T-helper 2 cell treated with Interferon-gamma antibody and Interleukin-4, amounts not matched to agents 5 μg/mL and 100 μg/mL, for 36 hours (primary cell): ENCODE results near the gene SETBP1.
"Not testable (repeated sequence)": the region's sequence is repeated elsewhere in the genome, so short reads cannot be mapped to it uniquely, and the experiment has no call there.

Experiments
- DNase-seq: peaks from one replicate; pipeline ENCODE4 v3.0.0; 2021; ENCODE audit warnings: low spot score
- H3K27ac Mint-ChIP-seq: one replicate; pipeline ENCODE4 v1.8.0; 2021; ENCODE audit warnings: mild to moderate bottlenecking, mixed read lengths
- H3K27me3 Mint-ChIP-seq: one replicate; pipeline ENCODE4 v1.8.0; 2021; ENCODE audit warnings: low read depth, mixed read lengths
- H3K36me3 Mint-ChIP-seq: one replicate; pipeline ENCODE4 v1.8.0; 2021; ENCODE audit warnings: low read depth, mixed read lengths
- H3K4me1 Mint-ChIP-seq: one replicate; pipeline ENCODE4 v1.8.0; 2021; ENCODE audit warnings: low read depth, mixed read lengths
- H3K4me3 Mint-ChIP-seq: one replicate; pipeline ENCODE4 v1.8.0; 2022; ENCODE audit warnings: mild to moderate bottlenecking, moderate library complexity, mixed read lengths
- H3K9me3 Mint-ChIP-seq: one replicate; pipeline ENCODE4 v1.8.0; 2021; ENCODE audit warnings: mixed read lengths

Gene SETBP1

DNA sequence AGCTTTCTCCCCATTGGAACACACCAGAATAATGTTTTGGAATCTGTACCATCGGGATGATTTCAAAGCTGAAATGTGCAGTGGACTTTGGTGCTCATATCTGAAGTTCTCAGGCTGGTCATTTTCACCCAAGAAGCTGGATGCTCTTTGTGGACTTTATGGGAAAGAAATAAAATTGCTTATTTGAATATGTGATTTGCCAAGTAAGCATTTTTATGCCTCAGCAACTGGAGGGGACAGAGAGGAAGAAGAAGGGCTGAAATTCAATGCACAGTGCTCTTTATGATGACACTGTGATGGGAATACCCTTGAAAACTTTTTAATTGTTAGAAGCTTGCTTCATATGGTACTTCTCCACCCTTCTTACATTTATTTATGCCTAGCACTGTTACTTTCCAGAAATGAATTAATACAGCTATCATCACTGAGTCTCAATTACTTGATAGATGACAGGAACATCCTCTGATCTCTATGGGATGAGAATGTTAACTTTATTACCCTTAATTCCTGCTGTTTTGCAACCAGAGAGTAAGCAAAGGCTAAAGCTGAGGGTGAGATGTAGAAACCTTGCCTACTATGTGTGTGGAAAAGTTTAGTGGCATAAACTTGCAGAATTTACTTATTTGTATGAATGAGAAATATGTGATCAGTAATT lies 23.6 kb downstream of the SETBP1 start:
- no peaks in the 10 kb centered on the region for H3K9me3 Mint-ChIP-seq
- H3K4me1 Mint-ChIP-seq = peaks cover 21% of the 10 kb centered on the region
- no peaks in the 10 kb centered on the region for H3K36me3 Mint-ChIP-seq
- H3K4me3 Mint-ChIP-seq = no peak overlapping the region
- no peak overlapping the region for H3K27ac Mint-ChIP-seq
- DNase-seq = no peak
- H3K27me3 Mint-ChIP-seq = peaks cover 25% of the 10 kb centered on the region

- peaks cover 26% of the 10 kb centered on the region for H3K4me1 Mint-ChIP-seq
- H3K36me3 Mint-ChIP-seq = no peaks in the 10 kb centered on the region
- no peak overlapping the region for H3K27ac Mint-ChIP-seq
- no peak for DNase-seq
- peaks cover 25% of the 10 kb centered on the region for H3K27me3 Mint-ChIP-seq
- no peak overlapping the region for H3K4me3 Mint-ChIP-seq
- no peaks in the 10 kb centered on the region for H3K9me3 Mint-ChIP-seq
Observed at GRCh38 chr18:44705075-44705675, 24.5 kb downstream of the SETBP1 start.

DNA sequence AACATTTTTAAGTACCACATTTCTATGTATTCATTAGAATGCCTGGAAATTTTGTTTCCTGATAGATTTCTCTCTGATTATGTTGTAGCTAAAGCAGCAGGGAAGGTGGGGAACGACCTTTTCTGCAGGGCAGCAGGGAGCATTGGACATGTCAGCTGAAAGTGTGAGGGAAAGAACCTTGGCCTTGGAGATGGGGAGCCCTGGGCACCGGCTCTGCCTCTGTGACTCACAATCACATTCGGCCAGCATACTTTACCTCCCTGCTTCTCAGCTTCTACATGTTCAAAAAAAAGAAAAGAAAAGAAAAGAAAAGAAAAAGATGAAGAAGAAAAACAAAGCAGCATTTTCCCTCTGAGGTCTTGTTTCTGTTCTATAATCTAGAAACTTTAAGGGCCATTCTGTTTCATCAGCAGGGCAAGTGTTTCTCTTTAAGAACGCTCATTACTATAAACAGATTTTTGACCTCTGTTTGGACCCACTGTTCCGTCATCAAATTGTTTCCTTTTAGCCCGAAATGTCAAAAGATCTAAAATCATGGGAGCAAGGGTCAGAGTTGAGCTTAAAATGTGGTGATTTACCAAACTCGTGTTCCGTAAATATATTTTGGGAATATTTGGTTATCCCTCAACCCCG lies 27.9 kb downstream of the SETBP1 start:
- no peak overlapping the region for H3K4me3 Mint-ChIP-seq
- H3K36me3 Mint-ChIP-seq = peaks cover 2% of the 10 kb centered on the region
- peaks cover 24% of the 10 kb centered on the region for H3K27me3 Mint-ChIP-seq
- DNase-seq = no peak
- no peaks in the 10 kb centered on the region for H3K9me3 Mint-ChIP-seq
- H3K27ac Mint-ChIP-seq = no peak overlapping the region
- peaks cover 33% of the 10 kb centered on the region for H3K4me1 Mint-ChIP-seq

DNA sequence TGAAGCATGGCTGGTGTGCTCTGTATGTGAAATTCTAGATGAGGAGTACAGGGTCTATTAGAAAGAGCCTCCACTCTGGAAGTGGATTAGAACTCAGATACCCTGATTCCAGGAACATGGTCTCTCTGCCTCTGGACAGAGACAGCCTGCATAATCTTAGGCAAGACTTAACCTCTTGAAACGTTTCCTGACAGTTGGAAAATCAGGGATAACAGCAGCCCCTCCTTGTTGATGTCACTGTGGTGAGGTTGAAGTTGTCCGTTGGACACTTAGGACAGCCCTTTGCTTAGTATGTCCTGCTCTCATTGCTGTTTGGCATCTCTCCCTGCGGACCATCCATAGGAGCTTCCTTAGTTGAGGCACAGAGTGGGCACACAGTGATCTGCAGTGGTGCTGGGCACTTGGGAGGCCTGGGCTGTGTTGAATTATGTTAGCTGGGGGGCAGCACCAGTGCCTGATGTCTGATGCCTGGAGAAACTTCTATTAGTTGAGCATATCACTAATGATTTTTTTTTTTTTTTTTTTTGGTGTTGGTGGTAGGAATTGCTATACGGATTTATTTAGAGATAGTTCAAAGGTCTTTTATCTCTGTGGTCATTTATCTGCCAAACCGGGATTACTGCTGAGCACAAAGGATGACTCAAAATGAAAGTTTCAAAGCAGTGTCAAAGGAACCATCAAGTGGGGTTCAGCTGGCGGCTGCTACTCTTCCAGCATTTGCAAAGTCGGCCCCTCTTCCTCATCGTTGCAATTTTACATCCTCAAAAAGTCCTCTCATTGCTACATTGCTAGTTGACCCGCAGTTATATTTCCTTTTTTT lies 28.8 kb downstream of the SETBP1 start:
- peaks cover 21% of the 10 kb centered on the region for H3K27me3 Mint-ChIP-seq

DNA sequence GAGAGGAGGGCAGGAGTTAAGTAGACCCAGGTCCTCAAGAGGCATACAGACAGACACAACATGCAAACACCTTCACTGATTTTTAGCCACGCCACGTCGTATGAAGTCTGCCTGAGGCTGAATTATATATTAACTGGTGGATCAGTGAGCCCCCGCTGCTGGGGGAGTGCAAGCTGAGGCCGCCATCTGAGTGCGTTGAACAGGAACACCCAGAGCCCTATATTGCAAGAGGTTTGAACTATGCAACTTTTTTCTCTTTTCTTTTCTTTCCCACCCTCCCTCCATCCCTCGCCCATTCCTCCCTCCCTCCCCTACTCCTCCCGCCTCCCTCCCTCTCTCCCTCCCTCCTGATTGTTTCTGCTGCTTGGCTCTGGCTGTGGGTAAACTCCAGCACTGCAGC lies 30.2 kb downstream of the SETBP1 start:
- H3K4me3 Mint-ChIP-seq = no peak overlapping the region
- H3K27me3 Mint-ChIP-seq = peaks cover 27% of the 10 kb centered on the region
- H3K36me3 Mint-ChIP-seq = peaks cover 2% of the 10 kb centered on the region
- H3K27ac Mint-ChIP-seq = no peak overlapping the region
- H3K4me1 Mint-ChIP-seq = peaks cover 33% of the 10 kb centered on the region
- no peaks in the 10 kb centered on the region for H3K9me3 Mint-ChIP-seq
- DNase-seq = no peak

More for the DNA sequence above, 28.8 kb downstream of the SETBP1 start:
- Mint-ChIP-seq H3K9me3 (no peaks in the 10 kb centered on the region), H3K4me3 (peak overlapping the region; percentile 28), H3K27ac (no peak overlapping the region), H3K4me1 (peaks cover 33% of the 10 kb centered on the region), H3K36me3 (peaks cover 2% of the 10 kb centered on the region)
- DNase-seq = no peak

DNA sequence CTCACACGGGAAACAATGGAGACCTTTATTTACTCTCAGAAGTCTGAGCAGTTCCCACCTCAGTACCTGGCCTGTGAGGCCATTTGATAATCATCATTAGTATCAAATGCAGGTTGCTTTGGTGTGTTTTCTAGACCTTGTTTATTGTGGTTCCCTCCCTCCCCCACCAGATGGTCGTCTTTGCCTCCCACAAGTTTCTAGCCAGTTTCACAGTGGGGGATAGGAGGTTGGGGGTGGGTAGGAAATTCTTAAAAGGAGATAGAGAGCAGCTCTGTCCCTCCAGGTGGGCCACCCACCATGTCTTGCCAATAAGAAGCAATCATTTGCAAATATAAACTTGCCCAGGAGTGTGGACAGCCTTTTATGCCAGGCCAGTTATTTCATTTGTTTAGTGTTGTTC lies 31.3 kb downstream of the SETBP1 start:
- H3K4me3 Mint-ChIP-seq = no peak overlapping the region
- no peak overlapping the region for H3K27ac Mint-ChIP-seq
- peaks cover 4% of the 10 kb centered on the region for H3K36me3 Mint-ChIP-seq
- peaks cover 35% of the 10 kb centered on the region for H3K4me1 Mint-ChIP-seq
- no peak for DNase-seq
- peaks cover 24% of the 10 kb centered on the region for H3K27me3 Mint-ChIP-seq
- no peaks in the 10 kb centered on the region for H3K9me3 Mint-ChIP-seq

- Mint-ChIP-seq H3K9me3 (no peaks in the 10 kb centered on the region), H3K27me3 (peaks cover 16% of the 10 kb centered on the region), H3K27ac (no peak overlapping the region), H3K36me3 (peaks cover 4% of the 10 kb centered on the region), H3K4me3 (no peak overlapping the region), H3K4me1 (peaks cover 46% of the 10 kb centered on the region)
- no peak for DNase-seq
Observed at GRCh38 chr18:44713435-44713834, 32.7 kb downstream of the SETBP1 start.

DNA sequence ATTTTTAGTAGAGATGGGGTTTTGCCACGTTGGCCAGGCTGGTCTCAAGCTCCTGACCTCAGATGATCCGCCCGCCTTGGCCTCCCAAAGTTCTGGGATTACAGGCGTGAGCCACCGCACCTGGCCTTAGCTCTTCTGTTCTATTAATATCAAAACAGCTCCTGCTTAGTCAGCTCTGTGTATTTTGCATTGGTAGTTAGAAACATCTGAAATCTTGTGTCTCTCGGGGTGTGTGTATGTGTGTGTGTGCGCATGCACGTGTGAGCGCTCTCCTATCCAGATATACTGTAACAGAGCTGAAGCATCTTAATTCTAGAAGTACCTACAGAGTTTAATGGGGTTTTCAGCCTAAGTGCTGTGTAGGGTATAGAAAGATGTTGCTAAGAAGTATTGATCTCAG lies 33.7 kb downstream of the SETBP1 start:
- H3K9me3 Mint-ChIP-seq = no peaks in the 10 kb centered on the region
- peaks cover 46% of the 10 kb centered on the region for H3K4me1 Mint-ChIP-seq
- peaks cover 6% of the 10 kb centered on the region for H3K36me3 Mint-ChIP-seq
- peaks cover 14% of the 10 kb centered on the region for H3K27me3 Mint-ChIP-seq
- H3K27ac Mint-ChIP-seq = no peak overlapping the region
- no peak for DNase-seq
- H3K4me3 Mint-ChIP-seq = no peak overlapping the region

- peaks cover 37% of the 10 kb centered on the region for H3K4me1 Mint-ChIP-seq
- H3K27ac Mint-ChIP-seq = no peak overlapping the region
- no peaks in the 10 kb centered on the region for H3K9me3 Mint-ChIP-seq
- peaks cover 14% of the 10 kb centered on the region for H3K27me3 Mint-ChIP-seq
- DNase-seq = no peak
- no peak overlapping the region for H3K4me3 Mint-ChIP-seq
- H3K36me3 Mint-ChIP-seq = peaks cover 6% of the 10 kb centered on the region
Observed at GRCh38 chr18:44715245-44715644, 34.6 kb downstream of the SETBP1 start.

- Mint-ChIP-seq H3K4me3 (no peak overlapping the region), H3K9me3 (no peaks in the 10 kb centered on the region), H3K27ac (no peak overlapping the region), H3K36me3 (peaks cover 6% of the 10 kb centered on the region), H3K4me1 (peaks cover 33% of the 10 kb centered on the region), H3K27me3 (peaks cover 14% of the 10 kb centered on the region)
- no peak for DNase-seq
Observed at GRCh38 chr18:44715842-44716241, 35.2 kb downstream of the SETBP1 start.

DNA sequence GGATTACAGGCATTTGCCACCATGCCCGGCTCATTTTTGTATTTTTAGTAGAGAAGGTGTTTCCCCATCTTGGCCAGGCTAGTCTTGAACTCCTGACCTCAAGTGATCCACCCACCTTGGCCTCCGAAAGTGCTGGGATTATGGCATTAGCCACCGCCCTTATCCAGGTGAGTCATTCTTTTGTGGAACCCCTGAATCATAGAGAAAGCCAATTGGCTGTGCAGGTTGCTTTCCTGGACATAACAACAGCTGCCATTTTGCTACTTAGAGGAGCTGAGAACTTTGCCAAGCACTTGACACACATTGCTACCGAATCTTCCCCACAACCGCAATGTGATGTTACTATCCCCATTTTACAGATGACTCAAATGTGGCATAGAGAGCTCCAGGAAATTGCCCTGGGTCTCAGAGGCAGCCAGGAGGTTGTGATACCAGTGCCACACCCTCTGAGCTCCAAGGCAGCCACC lies 36.0 kb downstream of the SETBP1 start:
- DNase-seq = peak; percentile 37
- Mint-ChIP-seq H3K9me3 (no peaks in the 10 kb centered on the region), H3K4me3 (peak overlapping the region; percentile 33), H3K36me3 (peaks cover 6% of the 10 kb centered on the region), H3K27ac (no peak overlapping the region), H3K4me1 (peaks cover 41% of the 10 kb centered on the region), H3K27me3 (peaks cover 14% of the 10 kb centered on the region)

GRCh38 chr18:44719519-44720060 lies 38.9 kb downstream of the SETBP1 start:
- Mint-ChIP-seq H3K27me3 (peaks cover 16% of the 10 kb centered on the region), H3K36me3 (peaks cover 6% of the 10 kb centered on the region), H3K27ac (no peak overlapping the region), H3K4me3 (no peak overlapping the region), H3K4me1 (peaks cover 54% of the 10 kb centered on the region), H3K9me3 (no peaks in the 10 kb centered on the region)
- no peak for DNase-seq

DNA sequence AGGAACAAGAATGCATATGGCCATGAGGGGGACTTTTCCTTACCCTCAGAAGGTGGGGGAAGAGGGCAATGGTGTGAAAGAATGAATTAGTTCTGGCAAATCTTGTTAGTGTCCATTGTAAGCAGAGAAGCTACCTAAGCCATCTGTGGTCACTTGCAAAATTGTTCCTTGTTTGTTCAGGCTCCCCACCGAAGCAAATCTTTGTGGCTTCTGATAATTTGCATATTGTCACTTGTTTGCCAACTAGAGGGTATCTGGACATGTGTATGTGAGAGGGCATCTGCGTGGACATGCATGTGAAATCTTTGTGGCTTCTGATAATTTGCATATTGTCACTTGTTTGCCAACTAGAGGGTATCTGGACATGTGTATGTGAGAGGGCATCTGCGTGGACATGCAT lies 41.1 kb downstream of the SETBP1 start:
- H3K4me3 Mint-ChIP-seq, DNase-seq, H3K9me3 Mint-ChIP-seq, H3K27ac Mint-ChIP-seq, H3K36me3 Mint-ChIP-seq: not testable (repeated sequence)
- H3K27me3 Mint-ChIP-seq = peaks cover 11% of the 10 kb centered on the region
- H3K4me1 Mint-ChIP-seq = peaks cover 72% of the 10 kb centered on the region
